Endothelial cell (in vitro differentiated cells): Measurements from ENCODE around the gene HEPACAM2. TPM values are rescaled to one million over a fixed set of nuclear protein-coding genes. Genes with fewer than 3 reads are reported as not detected.

Experiments
- DNase-seq: peaks from one replicate; pipeline ENCODE4 v3.0.0; 2021; ENCODE audit warnings: low spot score
- H3K27ac Mint-ChIP-seq: one replicate; pipeline ENCODE4 v1.8.0; 2021; ENCODE audit warnings: mixed read lengths, inconsistent platforms; ENCODE audit not compliant: unreplicated experiment
- H3K27me3 Mint-ChIP-seq: one replicate; pipeline ENCODE4 v1.8.0; 2021; ENCODE audit warnings: mild to moderate bottlenecking, moderate library complexity, mixed read lengths, inconsistent platforms; ENCODE audit not compliant: unreplicated experiment
- H3K36me3 Mint-ChIP-seq: one replicate; pipeline ENCODE4 v1.8.0; 2021; ENCODE audit warnings: mild to moderate bottlenecking, low read depth, mixed read lengths, inconsistent platforms; ENCODE audit not compliant: unreplicated experiment
- H3K4me1 Mint-ChIP-seq: one replicate; pipeline ENCODE4 v1.8.0; 2021; ENCODE audit warnings: mild to moderate bottlenecking, mixed read lengths, inconsistent platforms; ENCODE audit not compliant: unreplicated experiment
- H3K4me3 Mint-ChIP-seq: one replicate; pipeline ENCODE4 v1.8.0; 2021; ENCODE audit warnings: mild to moderate bottlenecking, mixed read lengths, inconsistent platforms; ENCODE audit not compliant: unreplicated experiment
- H3K9me3 Mint-ChIP-seq: one replicate; pipeline ENCODE4 v1.8.0; 2021; ENCODE audit warnings: mixed read lengths, inconsistent platforms; ENCODE audit not compliant: unreplicated experiment
- CTCF ChIP-seq: fragments of 200-600 bp; sonication (generic); IDR thresholded peaks from one replicate; pipeline ENCODE4 v1.5.0; 2021; ENCODE audit warnings: antibody characterized with exemption; ENCODE audit not compliant: unreplicated experiment
- total RNA-seq: library from RNA; stranded (reverse); fragmentation: NEBNext Ultra II Directional; extraction: Animal tissue kit (Norgen Biotek cat#: 25700); gene quantifications from one replicate; pipeline ENCODE4 v1.2.1, GENCODE V29; 2021; ENCODE audit not compliant: unreplicated experiment

The HEPACAM2 gene
- total RNA-seq, 1 donor from 2014 or later: not detected

- no peaks in the 10 kb centered on the region for H3K36me3 Mint-ChIP-seq
- no peak for TF ChIP-seq CTCF
- H3K27me3 Mint-ChIP-seq: peaks cover 2% of the 10 kb centered on the region
- H3K4me1 Mint-ChIP-seq: no peaks in the 10 kb centered on the region
- no peak overlapping the region for H3K4me3 Mint-ChIP-seq
- DNase-seq: no peak
- no peaks in the 10 kb centered on the region for H3K9me3 Mint-ChIP-seq
- H3K27ac Mint-ChIP-seq: no peak overlapping the region
These were observed 61.5 kb downstream of the HEPACAM2 start for GRCh38 chr7:93164766-93165165.

- H3K4me1 Mint-ChIP-seq: no peaks in the 10 kb centered on the region
- DNase-seq: no peak
- H3K27me3 Mint-ChIP-seq: peaks cover 2% of the 10 kb centered on the region
- no peak for TF ChIP-seq CTCF
- no peak overlapping the region for H3K27ac Mint-ChIP-seq
- no peak overlapping the region for H3K4me3 Mint-ChIP-seq
- no peaks in the 10 kb centered on the region for H3K36me3 Mint-ChIP-seq
- H3K9me3 Mint-ChIP-seq: no peaks in the 10 kb centered on the region
These were observed 65.0 kb downstream of the HEPACAM2 start for GRCh38 chr7:93161181-93161762.

- TF ChIP-seq CTCF: no peak
- no peak for DNase-seq
- Mint-ChIP-seq H3K36me3 (no peaks in the 10 kb centered on the region), H3K27ac (no peak overlapping the region), H3K9me3 (no peaks in the 10 kb centered on the region), H3K4me1 (no peaks in the 10 kb centered on the region), H3K4me3 (no peak overlapping the region), H3K27me3 (peaks cover 2% of the 10 kb centered on the region)
These were observed 65.9 kb downstream of the HEPACAM2 start for GRCh38 chr7:93160410-93160809.

- no peaks in the 10 kb centered on the region for H3K36me3 Mint-ChIP-seq
- H3K4me1 Mint-ChIP-seq: no peaks in the 10 kb centered on the region
- no peak overlapping the region for H3K4me3 Mint-ChIP-seq
- H3K27me3 Mint-ChIP-seq: peaks cover 2% of the 10 kb centered on the region
- H3K27ac Mint-ChIP-seq: no peak overlapping the region
- no peak for TF ChIP-seq CTCF
- DNase-seq: no peak
- H3K9me3 Mint-ChIP-seq: no peaks in the 10 kb centered on the region
These were observed 66.8 kb downstream of the HEPACAM2 start for GRCh38 chr7:93159490-93159889.

GRCh38 chr7:93156884-93157283 is 69.4 kb downstream of the HEPACAM2 start:
- no peak overlapping the region for H3K27ac Mint-ChIP-seq
- H3K9me3 Mint-ChIP-seq: no peaks in the 10 kb centered on the region
- TF ChIP-seq CTCF: no peak
- H3K27me3 Mint-ChIP-seq: no peaks in the 10 kb centered on the region
- no peaks in the 10 kb centered on the region for H3K36me3 Mint-ChIP-seq
- no peaks in the 10 kb centered on the region for H3K4me1 Mint-ChIP-seq
- DNase-seq: no peak
- no peak overlapping the region for H3K4me3 Mint-ChIP-seq
